ENCODE results near the gene NHERF2. TPM values are rescaled to one million over a fixed set of nuclear protein-coding genes. Genes with fewer than 3 reads are reported as not detected.

NHERF2 gene
- total RNA-seq, 1 donor from 2014 or later = 183 TPM

GRCh38 chr16:2070576-2071453 lies 44.1 kb downstream of the NHERF2 start:
- DNase-seq (ENCODE audit: low spot score) = no peak
- intact Hi-C loops (cut with DNase I) = no loop called here

DNA sequence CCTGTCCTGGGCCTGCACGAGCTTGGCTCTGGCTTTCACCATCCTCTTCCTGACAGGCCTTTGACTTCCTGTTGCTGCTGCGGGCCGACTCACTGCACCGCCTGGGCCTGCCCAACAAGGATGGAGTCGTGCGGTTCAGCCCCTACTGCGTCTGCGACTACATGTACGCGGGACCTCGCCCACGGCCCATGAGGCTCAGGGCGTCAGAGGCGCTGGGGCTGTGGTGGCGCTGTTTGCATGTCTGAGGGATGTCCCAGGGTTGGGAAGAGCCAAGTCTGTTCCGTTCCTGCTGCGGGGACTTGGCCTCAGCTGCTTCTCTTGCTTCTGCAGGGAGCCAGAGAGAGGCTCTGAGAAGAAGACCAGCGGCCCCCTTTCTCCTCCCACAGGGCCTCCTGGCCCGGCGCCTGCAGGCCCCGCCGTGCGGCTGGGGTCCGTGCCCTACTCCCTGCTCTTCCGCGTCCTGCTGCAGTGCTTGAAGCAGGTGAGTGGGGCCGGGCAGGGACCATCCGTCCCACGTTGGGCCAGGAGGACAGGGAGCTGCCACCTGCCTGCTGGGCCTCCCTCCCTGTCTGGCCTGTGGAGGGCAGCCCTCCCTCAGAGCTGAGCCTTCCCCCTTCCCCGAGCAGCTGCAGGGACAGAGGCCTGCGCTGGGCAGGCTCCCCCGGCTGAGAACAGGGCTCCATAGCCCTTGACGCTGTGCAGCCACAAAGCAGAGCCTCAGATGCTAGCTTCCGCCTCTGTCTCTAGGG lies 44.9 kb downstream of the NHERF2 start:
- intact Hi-C loops (cut with DNase I) = no loop called here

GRCh38 chr16:2072926-2073325 lies 46.2 kb downstream of the NHERF2 start:
- intact Hi-C loops (cut with DNase I) = no loop called here
- no peak for DNase-seq (ENCODE audit: low spot score)

More for the DNA sequence above, 44.9 kb downstream of the NHERF2 start:
- no peak for DNase-seq (ENCODE audit: low spot score)

- intact Hi-C loops (cut with DNase I) = no loop called here
- no peak for DNase-seq (ENCODE audit: low spot score)
Measured at GRCh38 chr16:2074071-2074470, 47.4 kb downstream of the NHERF2 start.

DNA sequence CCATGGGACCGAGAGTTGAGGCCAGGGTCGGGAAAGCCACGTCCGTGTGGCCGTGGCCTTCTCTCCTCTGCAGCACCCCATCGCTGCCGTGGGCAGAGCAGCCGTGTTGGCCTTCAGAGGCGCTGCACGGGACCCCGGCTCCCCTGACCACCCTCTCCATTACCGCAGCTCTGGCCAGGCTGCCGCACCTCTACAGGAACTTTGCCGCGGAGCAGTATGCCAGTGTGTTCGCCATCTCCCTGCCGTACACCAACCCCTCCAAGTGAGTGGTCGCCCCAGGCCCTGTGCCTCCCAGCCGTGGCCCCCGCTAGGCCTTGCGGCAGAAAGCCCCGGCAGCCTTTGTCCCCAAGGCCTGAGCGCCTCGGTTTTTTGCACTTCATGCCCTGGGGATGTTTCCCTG lies 48.9 kb downstream of the NHERF2 start:
- intact Hi-C loops (cut with DNase I) = no loop called here
- DNase-seq (ENCODE audit: low spot score) = no peak

DNA sequence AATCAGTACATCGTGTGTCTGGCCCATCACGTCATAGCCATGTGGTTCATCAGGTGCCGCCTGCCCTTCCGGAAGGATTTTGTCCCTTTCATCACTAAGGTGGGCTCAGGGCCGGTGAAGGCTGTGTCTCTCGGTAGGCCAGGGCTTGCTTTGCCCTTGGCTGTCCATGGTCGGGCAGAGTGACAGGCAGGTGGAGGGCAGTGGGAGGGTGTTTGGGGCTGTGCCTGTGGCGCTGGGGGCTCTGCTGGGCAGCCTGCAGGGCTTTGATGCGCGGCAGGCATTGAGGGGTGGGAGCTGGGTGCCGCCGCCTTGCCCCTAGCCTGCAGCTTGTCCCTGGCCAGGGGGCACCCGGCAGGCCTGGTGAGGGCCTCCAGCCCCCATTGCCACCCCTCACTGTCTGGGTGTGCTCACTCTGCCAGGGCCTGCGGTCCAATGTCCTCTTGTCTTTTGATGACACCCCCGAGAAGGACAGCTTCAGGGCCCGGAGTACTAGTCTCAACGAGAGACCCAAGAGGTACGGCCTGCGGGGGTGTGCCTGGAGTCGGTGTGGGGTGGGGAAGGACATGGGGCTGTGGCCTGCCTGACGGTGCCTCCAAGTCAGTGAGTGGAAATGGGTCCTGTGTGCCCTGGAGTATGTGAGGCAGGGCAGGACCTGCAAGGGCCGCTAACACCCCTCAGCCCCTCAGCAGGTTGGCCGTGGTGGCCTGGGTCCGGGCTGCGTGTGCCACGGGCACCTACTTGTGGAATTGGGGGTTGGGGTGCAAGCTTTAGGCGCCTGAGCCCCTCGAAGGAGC lies 49.6 kb downstream of the NHERF2 start:
- intact Hi-C loops (cut with DNase I) = no loop called here
- DNase-seq (ENCODE audit: low spot score) = no peak

GRCh38 chr16:2077016-2077415 lies 50.3 kb downstream of the NHERF2 start:
- intact Hi-C loops (cut with DNase I) = no loop called here
- no peak for DNase-seq (ENCODE audit: low spot score)

- intact Hi-C loops (cut with DNase I) = no loop called here
Measured at GRCh38 chr16:2077696-2078095, 51.0 kb downstream of the NHERF2 start.

DNA sequence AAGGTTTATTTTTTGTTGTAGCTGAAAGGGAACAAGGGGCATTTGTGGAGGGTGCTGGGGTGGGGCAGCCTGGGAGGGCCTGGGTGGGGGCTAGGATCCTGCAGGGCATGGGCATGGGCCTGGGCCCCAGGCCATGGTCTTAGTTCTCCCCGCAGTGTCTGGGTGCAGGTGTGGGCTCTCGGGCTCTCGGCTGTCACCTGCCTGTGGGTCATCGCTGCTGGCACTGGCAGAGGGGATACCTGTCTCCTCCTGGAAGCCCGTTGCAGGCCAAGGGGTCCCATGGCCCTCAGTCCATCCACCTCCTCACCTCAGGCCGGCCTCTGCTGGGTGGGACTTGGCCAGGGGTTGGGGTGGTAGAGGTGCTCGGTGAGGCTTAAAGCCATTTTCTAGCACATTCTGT lies 51.4 kb downstream of the NHERF2 start:
- no peak for DNase-seq (ENCODE audit: low spot score)
- intact Hi-C loops (cut with DNase I) = no loop called here

More at GRCh38 chr16:2077696-2078095, 51.0 kb downstream of the NHERF2 start:
- DNase-seq (ENCODE audit: low spot score) = no peak

- intact Hi-C loops (cut with DNase I) = no loop called here
Measured at GRCh38 chr16:2078691-2079090, 52.0 kb downstream of the NHERF2 start.

GRCh38 chr16:2079311-2079800 lies 52.7 kb downstream of the NHERF2 start:
- intact Hi-C loops (cut with DNase I) = no loop called here
- DNase-seq (ENCODE audit: low spot score) = no peak

More at GRCh38 chr16:2078691-2079090, 52.0 kb downstream of the NHERF2 start:
- no peak for DNase-seq (ENCODE audit: low spot score)

DNA sequence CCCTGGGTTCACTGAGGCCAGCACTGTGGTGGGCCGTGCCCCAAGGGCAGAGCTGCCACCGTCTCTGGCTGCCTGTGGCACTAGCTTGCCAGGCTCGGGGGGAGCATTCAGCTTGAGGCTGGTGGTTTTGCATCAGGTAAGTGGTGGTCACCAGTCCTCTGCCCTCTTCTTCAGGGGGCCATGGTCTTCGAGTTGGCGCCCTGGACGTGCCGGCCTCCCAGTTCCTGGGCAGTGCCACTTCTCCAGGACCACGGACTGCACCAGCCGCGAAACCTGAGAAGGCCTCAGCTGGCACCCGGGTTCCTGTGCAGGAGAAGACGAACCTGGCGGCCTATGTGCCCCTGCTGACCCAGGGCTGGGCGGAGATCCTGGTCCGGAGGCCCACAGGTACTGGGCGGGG lies 53.3 kb downstream of the NHERF2 start:
- DNase-seq (ENCODE audit: low spot score) = no peak
- intact Hi-C loops (cut with DNase I) = loop anchor here (5.0 kb wide), 1 partner anchor 58 kb away; no protein-coding TSS in a partner anchor

GRCh38 chr16:2081201-2082084 lies 54.7 kb downstream of the NHERF2 start:
- DNase-seq (ENCODE audit: low spot score) = no peak
- intact Hi-C loops (cut with DNase I) = loop anchor here (5.0 kb wide), 1 partner anchor 59 kb away; no protein-coding TSS in a partner anchor

- intact Hi-C loops (cut with DNase I) = loop anchor here (5.0 kb wide), 1 partner anchor 60 kb away; no protein-coding TSS in a partner anchor
- DNase-seq (ENCODE audit: low spot score) = no peak
Measured at GRCh38 chr16:2082171-2082982, 55.7 kb downstream of the NHERF2 start.

DNA sequence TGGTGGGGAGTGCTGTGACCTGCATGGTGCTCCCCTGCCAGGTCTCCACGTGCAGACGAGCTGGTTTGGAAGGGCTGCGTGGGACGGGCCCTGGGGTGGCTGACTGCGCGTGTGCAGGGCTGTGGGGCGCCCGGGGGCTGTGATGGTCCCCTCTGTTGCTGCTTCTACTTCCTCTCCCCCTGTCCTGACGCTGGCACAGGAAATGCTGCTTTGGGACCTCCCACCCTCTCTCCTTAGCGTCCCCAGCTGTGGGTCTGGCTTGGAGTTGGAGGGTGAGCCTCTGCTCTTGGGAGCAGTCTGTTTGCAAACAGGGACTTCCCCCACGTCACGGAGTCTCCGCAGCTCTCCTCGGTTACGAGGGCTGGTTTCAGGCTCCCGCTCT lies 56.3 kb downstream of the NHERF2 start:
- intact Hi-C loops (cut with DNase I) = loop anchor here (5.0 kb wide), 1 partner anchor 61 kb away; no protein-coding TSS in a partner anchor
- DNase-seq (ENCODE audit: low spot score) = no peak

DNA sequence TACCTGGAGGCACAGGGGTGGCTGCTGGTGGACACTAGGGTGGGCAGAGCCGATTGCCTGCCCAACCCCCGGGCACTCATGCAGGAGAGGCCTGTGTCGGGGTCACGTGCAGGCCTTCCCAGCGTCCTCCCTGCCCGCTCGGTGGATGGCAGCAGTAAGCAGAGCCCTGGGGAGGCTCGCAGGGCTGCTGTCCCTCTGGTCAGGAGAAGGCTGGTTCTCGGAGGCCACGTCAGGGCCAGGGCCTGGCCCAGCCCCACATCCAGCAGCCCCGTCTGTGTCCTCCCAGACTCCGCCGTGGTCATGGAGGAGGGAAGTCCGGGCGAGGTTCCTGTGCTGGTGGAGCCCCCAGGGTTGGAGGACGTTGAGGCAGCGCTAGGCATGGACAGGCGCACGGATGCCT lies 56.7 kb downstream of the NHERF2 start:
- intact Hi-C loops (cut with DNase I) = loop anchor here (5.0 kb wide), 1 partner anchor 61 kb away; no protein-coding TSS in a partner anchor
- DNase-seq (ENCODE audit: low spot score) = no peak

GRCh38 chr16:2083876-2084780 lies 57.4 kb downstream of the NHERF2 start:
- no peak for DNase-seq (ENCODE audit: low spot score)
- intact Hi-C loops (cut with DNase I) = loop anchor here (5.0 kb wide), 1 partner anchor 62 kb away; no protein-coding TSS in a partner anchor

All from cardiac septum (tissue), 1 donor.